Fibroblast of the aortic adventitia (primary cell): Measurements from ENCODE around the gene EDRF1. TPM values are rescaled to one million over a fixed set of nuclear protein-coding genes. Genes with fewer than 3 reads are reported as not detected.

Experiments
- DNase-seq: peaks from one replicate; pipeline ENCODE4 v3.0.0-alpha.2; 2010; ENCODE audit warnings: low read depth
- H3K4me3 ChIP-seq: 2 replicates; pipeline ENCODE4 v1.5.1; 2011; ENCODE audit warnings: low read depth, mild to moderate bottlenecking, control low read depth, low read length, moderate library complexity
- CTCF ChIP-seq: IDR thresholded peaks from 2 replicates; pipeline ENCODE4 v1.5.1; 2011; ENCODE audit warnings: mild to moderate bottlenecking, low read length, control low read depth, inconsistent platforms; ENCODE audit not compliant: insufficient read depth
- total RNA-seq: library from RNA; depleted of rRNA; stranded (reverse); fragments of >200 nt; gene quantifications from 2 replicates; pipeline ENCODE4 v1.2.3, GENCODE V29; 2012; ENCODE audit warnings: low replicate concordance

EDRF1 gene
- total RNA-seq, 1 donor: 27.2 TPM

GRCh38 chr10:125747417-125747816, 27.9 kb downstream of the EDRF1 start:
- DNase-seq: no peak
- no peak overlapping the region for H3K4me3 ChIP-seq
- TF ChIP-seq CTCF: no peak

GRCh38 chr10:125756196-125756595, 36.7 kb downstream of the EDRF1 start:
- H3K4me3 ChIP-seq: no peak overlapping the region
- no peak for TF ChIP-seq CTCF
- no peak for DNase-seq

- no peak for TF ChIP-seq CTCF
- DNase-seq: no peak
- H3K4me3 ChIP-seq: no peak overlapping the region
Measured at GRCh38 chr10:125756853-125757487, 37.5 kb downstream of the EDRF1 start.

GRCh38 chr10:125757742-125758141, 38.2 kb downstream of the EDRF1 start:
- H3K4me3 ChIP-seq: no peak overlapping the region
- no peak for DNase-seq
- no peak for TF ChIP-seq CTCF

GRCh38 chr10:125761961-125762360, 42.5 kb downstream of the EDRF1 start:
- no peak for TF ChIP-seq CTCF
- no peak for DNase-seq

GRCh38 chr10:125762692-125763648, 43.5 kb downstream of the EDRF1 start:
- H3K4me3 ChIP-seq: no peak overlapping the region
- no peak for TF ChIP-seq CTCF
- no peak for DNase-seq

More at GRCh38 chr10:125761961-125762360, 42.5 kb downstream of the EDRF1 start:
- no peak overlapping the region for H3K4me3 ChIP-seq
